Measurements from ENCODE around the gene SCYGR2.

SCYGR2 gene

GRCh38 chr2:227630322-227630721, 31.6 kb downstream of the SCYGR2 start:
- FAIRE-seq (no peak), DNase-seq (ENCODE audit: insufficient read length) (no peak)
- TF ChIP-seq TAF1 (IDR thresholded peaks at IDR 0.05; ENCODE audit: borderline replicate concordance, low read depth, low read length) (no peak), POLR2AphosphoS5 (IDR thresholded peaks at IDR 0.05; ENCODE audit: low read depth, low read length) (no peak), POLR2A (IDR thresholded peaks at IDR 0.05; ENCODE audit: low read depth, low read length) (no peak)

GRCh38 chr2:227632827-227633226, 34.1 kb downstream of the SCYGR2 start:
- no peak for FAIRE-seq

GRCh38 chr2:227634201-227634600, 35.5 kb downstream of the SCYGR2 start:
- TF ChIP-seq TAF1 (IDR thresholded peaks at IDR 0.05; ENCODE audit: borderline replicate concordance, low read depth, low read length) (no peak), POLR2A (IDR thresholded peaks at IDR 0.05; ENCODE audit: low read depth, low read length) (no peak), POLR2AphosphoS5 (IDR thresholded peaks at IDR 0.05; ENCODE audit: low read depth, low read length) (no peak)
- DNase-seq (ENCODE audit: insufficient read length) = no peak
- FAIRE-seq = no peak

More at GRCh38 chr2:227632827-227633226, 34.1 kb downstream of the SCYGR2 start:
- no peak for DNase-seq (ENCODE audit: insufficient read length)
- no peak for TF ChIP-seq TAF1 (IDR thresholded peaks at IDR 0.05; ENCODE audit: borderline replicate concordance, low read depth, low read length)
- TF ChIP-seq POLR2A (IDR thresholded peaks at IDR 0.05; ENCODE audit: low read depth, low read length) = no peak
- no peak for TF ChIP-seq POLR2AphosphoS5 (IDR thresholded peaks at IDR 0.05; ENCODE audit: low read depth, low read length)

- TF ChIP-seq TAF1 (IDR thresholded peaks at IDR 0.05; ENCODE audit: borderline replicate concordance, low read depth, low read length) = no peak
- TF ChIP-seq POLR2AphosphoS5 (IDR thresholded peaks at IDR 0.05; ENCODE audit: low read depth, low read length) = no peak
- no peak for TF ChIP-seq POLR2A (IDR thresholded peaks at IDR 0.05; ENCODE audit: low read depth, low read length)
- no peak for DNase-seq (ENCODE audit: insufficient read length)
- no peak for FAIRE-seq
These were observed 44.0 kb downstream of the SCYGR2 start for GRCh38 chr2:227642656-227643055.

- FAIRE-seq (no peak), DNase-seq (ENCODE audit: insufficient read length) (no peak)
- no peak for TF ChIP-seq TAF1 (IDR thresholded peaks at IDR 0.05; ENCODE audit: borderline replicate concordance, low read depth, low read length)
- no peak for TF ChIP-seq POLR2AphosphoS5 (IDR thresholded peaks at IDR 0.05; ENCODE audit: low read depth, low read length)
- TF ChIP-seq POLR2A (IDR thresholded peaks at IDR 0.05; ENCODE audit: low read depth, low read length) = no peak
These were observed 45.4 kb downstream of the SCYGR2 start for GRCh38 chr2:227643990-227644551.

Measured in GM12892 (cell line).